NCI-H146 (cell line): ENCODE results near the gene PILRA.
"Not testable (repeated sequence)": the region's sequence is repeated elsewhere in the genome, so short reads cannot be mapped to it uniquely, and the experiment has no call there.

Experiments used
- DNase-seq: peaks from one replicate; lab custom pipeline; 2025; lab: John Stamatoyannopoulos, UW

Gene PILRA

GRCh38 chr7:100434297-100435144 lies 61.2 kb downstream of the PILRA start:
- DNase-seq: no peak

DNA sequence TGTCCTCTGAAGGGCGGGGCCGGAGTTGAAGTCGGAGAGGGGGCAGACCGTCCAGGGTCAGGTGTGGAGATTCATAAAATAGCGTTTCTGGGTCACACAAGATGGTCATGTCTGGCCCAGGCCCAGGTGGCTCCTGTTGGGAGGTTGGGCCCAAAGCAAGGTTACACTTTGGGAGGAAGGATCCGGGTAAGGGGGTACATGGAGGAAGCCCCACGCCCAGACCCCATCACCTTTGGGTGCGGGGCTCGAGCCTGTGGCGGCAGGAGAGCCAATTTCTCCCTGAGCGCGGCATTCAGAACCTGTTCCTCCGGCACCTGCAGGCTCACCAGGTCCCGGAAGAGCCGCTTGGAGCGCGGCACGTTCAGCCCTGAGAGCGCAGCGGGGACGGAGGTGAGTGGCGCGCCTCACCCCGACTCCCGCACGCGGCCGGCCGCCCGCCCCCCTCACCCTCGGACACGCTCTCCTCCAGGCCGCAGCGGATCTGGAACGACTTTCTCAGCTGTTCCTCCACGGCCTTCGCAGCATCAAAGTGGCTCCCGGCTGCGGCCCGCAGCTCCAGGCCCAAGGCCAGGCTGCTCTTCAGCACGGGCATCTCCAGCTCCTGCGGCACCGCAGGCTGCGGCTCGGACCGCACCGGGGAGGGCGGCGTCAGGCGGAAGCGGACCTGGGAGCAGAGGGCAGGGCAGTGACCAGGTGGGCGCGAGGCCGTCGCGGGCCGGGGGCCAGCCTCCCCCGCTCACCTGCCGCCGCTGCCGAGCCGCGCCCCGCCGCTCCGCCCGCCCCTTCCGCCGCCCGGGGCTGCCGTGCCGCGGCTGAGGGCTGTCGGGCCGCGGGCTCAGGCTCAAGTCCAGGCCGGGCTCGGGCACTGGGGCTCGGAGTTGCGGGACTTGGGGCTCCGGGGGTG lies 62.4 kb downstream of the PILRA start:
- DNase-seq: peak; percentile 64

GRCh38 chr7:100437150-100438100 lies 64.1 kb downstream of the PILRA start:
- no peak for DNase-seq

DNA sequence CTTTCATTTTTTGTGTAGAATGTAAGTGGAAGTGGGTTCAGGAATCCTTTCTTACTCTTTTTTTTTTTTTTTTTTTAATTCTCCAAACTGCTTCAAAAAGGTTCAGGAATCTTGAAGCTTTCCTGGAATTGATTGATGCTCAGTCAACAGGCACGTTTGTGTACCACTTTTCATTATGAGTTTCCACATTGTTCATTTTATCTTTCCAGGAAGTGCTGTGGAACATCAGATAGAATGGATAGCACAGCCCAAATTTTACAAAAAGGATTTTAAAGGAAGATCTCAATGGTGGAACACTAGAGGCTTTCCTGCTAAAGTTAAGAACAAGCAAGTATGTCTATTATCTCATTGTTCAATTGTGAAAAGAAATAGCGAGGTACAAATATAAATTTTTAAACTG lies 64.9 kb downstream of the PILRA start:
- no peak for DNase-seq

DNA sequence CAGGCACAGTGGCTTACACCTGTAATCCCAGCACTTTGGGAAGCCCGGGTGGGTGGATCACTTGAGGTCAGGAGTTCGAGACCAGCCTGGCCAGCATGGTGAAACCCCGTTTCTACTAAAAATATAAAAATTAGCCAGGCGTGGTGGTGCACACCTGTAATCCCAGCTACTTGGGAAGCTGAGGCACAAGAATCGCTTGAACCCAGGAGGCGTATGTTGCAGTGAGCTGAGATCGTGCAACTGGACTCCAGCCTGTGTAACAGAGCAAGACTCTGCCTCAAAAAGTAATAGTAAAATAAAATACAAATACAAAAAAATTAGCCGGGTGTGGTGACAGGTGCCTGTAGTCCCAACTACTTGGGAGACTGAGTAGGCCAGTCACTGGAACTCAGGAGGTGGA lies 65.4 kb downstream of the PILRA start:
- DNase-seq: not testable (repeated sequence)

DNA sequence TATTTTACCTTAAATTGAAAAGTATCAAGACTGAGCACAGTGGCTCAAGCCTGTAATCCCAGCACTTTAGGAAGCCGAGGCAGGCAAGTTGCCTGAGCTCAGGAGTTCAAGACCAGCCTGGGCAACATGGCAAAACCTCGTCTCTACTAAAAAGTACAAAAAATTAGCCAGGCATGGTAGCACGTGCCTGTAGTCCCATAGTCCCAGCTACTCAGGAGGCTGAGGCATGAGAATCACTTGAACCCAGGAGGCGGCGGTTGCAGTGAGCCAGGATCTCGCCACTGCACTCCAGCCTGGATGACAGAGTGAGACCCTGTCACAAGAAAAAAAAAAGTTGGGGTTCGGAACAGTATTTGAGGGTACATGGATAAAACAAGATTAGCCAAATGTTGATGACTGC lies 66.0 kb downstream of the PILRA start:
- DNase-seq: not testable (repeated sequence)

- no peak for DNase-seq
These were observed 68.6 kb downstream of the PILRA start for GRCh38 chr7:100441641-100442535.

DNA sequence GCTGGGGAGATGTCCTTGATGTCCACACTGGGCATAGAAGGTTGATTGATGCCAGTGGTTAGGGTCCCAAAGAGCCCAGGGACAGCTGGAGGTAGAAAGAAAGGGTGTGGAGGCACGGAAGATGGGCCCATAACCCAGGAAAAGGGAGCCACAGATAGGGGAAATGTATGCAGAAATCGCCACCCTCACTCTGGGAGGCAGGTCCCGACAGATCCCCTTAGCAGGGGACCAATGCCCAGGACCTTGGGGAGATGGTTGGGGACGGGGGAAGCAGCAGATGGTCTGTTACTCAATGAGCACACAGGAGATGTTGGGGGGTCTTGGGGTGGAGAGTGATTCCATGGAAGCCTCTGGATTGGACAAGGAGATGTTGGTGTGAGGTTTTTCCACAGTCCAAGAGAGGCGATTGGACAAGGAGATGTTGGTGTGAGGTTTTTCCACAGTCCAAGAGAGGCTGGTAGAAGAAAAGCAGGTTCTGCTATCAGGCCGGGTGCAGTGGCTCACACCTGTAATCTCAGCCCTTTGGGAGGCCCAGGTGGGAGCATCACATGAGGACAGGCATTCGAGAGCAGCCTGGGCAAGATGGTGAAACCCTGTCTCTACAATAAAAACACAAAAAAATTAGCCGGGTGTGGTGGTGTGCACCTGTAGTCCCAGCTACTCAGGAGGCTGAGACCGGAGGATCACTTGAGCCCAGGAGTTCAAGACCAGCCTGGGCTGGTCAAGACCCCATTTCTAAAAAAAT lies 70.0 kb downstream of the PILRA start:
- no peak for DNase-seq

GRCh38 chr7:100444311-100445278 lies 71.3 kb downstream of the PILRA start:
- no peak for DNase-seq

DNA sequence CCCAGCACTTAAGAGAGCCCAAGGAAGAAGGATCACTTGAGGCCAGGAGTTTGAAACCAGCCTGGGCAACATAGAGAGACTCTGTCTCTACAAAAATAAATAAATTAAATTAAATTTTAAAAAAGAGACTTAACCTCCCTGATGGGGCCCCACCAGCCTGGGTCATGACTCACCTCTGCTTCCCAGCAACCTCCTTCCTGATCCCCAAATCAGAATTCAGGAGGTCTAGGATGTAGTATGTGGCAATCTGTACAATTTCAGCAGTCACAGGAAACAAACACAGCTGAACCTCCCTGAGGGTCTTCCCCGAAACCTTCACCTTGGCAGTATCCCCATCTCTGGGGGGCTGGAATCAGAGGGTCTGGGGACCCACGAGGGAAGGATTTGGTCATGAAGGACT lies 72.8 kb downstream of the PILRA start:
- DNase-seq: no peak

DNA sequence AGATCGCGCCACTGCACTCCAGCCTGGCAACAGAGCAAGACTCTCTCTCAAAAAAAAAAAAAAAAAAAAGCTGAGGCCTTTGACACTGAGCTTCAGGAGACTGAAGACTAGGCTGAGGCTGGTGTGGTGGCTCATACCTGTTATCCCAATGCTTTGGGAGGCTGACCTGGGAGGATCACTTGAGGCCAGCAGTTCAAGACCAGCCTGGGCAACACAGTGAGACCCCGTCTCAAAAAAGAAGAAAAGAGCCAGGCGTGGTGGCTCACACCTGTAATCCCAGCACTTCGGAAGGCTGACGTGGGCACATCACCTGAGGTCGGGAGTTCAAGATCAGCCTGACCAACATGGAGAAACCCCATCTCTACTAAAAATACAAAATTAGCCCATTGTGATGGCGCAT lies 74.1 kb downstream of the PILRA start:
- DNase-seq: not testable (repeated sequence)

DNA sequence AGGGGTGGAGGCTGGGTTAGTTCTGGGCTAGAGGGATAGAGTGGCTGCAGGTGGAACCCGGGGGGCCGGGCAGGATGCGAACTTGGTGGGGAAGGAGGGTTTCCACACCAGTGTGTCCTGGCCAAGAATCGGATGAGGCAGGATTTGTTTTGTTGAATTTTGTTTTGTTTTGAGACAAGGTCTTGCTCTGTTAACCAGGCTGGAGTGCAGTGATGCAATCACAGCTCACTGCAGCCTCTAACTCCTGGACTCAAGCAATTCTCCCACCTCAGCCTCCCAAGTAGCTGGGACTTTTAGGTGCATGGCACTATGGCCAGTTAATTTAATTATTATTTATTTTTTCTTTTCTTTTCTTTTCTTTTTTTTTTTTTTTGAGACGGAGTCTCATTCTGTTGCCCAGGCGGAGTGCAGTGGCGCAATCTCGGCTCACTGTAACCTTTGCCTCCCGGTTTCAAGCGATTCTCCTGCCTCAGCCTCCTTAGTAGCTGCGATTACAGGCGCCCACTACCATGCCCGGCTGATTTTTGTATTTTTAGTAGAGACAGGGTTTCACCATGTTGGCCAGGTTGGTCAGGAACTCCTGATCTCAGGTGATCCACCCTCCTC lies 76.0 kb downstream of the PILRA start:
- no peak for DNase-seq
